Hematopoietic multipotent progenitor cell treated with erythropoietin and hydrocortisone succinate and interleukin-3 and kit ligand, for 4 days (in vitro differentiated cells): ENCODE results near the gene SGK1.
"Not testable (repeated sequence)": the region's sequence is repeated elsewhere in the genome, so short reads cannot be mapped to it uniquely, and the experiment has no call there.

Experiments used
- DNase-seq: peaks from one replicate; pipeline ENCODE4 v3.0.0-alpha.2; 2015

SGK1 gene

GRCh38 chr6:134249759-134250602 is 67.9 kb downstream of the SGK1 start:
- peak; percentile 45 for DNase-seq

- no peak for DNase-seq
Measured at GRCh38 chr6:134249239-134249758, 68.6 kb downstream of the SGK1 start.

GRCh38 chr6:134247844-134248580 is 69.9 kb downstream of the SGK1 start:
- no peak for DNase-seq

GRCh38 chr6:134247231-134247833 is 70.6 kb downstream of the SGK1 start:
- no peak for DNase-seq

- no peak for DNase-seq
Measured at GRCh38 chr6:134245706-134246105, 72.2 kb downstream of the SGK1 start.

GRCh38 chr6:134245041-134245440 is 72.9 kb downstream of the SGK1 start:
- peak; percentile 22 for DNase-seq

GRCh38 chr6:134240665-134241431 is 77.1 kb downstream of the SGK1 start:
- peak; percentile 83 for DNase-seq

- DNase-seq, result no peak
Measured at GRCh38 chr6:134238960-134239795, 78.7 kb downstream of the SGK1 start.

- no peak for DNase-seq
Measured at GRCh38 chr6:134238006-134238405, 79.9 kb downstream of the SGK1 start.

- peak; percentile 26 for DNase-seq
Measured at GRCh38 chr6:134235937-134236751, 81.8 kb downstream of the SGK1 start.

- DNase-seq, result not testable (repeated sequence)
Measured at GRCh38 chr6:134235334-134235733, 82.6 kb downstream of the SGK1 start.

GRCh38 chr6:134233180-134233955 is 84.5 kb downstream of the SGK1 start:
- no peak for DNase-seq

GRCh38 chr6:134230940-134231339 is 87.0 kb downstream of the SGK1 start:
- no peak for DNase-seq

- DNase-seq, result peak; percentile 59
Measured at GRCh38 chr6:134230087-134230700, 87.7 kb downstream of the SGK1 start.

GRCh38 chr6:134229520-134229919 is 88.4 kb downstream of the SGK1 start:
- no peak for DNase-seq

GRCh38 chr6:134223796-134224420 is 94.0 kb downstream of the SGK1 start:
- no peak for DNase-seq

- DNase-seq, result no peak
Measured at GRCh38 chr6:134221250-134221649, 96.7 kb downstream of the SGK1 start.

- DNase-seq, result no peak
Measured at GRCh38 chr6:134217798-134218140, 100.1 kb downstream of the SGK1 start.
